ENCODE data around the gene GPANK1.
A peak's percentile ranks its signal among the peaks of the same experiment; 100 is the strongest.

The GPANK1 gene

GRCh38 chr6:31708224-31708623 is 43.4 kb upstream of the GPANK1 start:
- POLR2A ChIA-PET (ENCODE audit: low non-redundant PET): no interaction called here
- TF ChIP-seq, protein P1, sequence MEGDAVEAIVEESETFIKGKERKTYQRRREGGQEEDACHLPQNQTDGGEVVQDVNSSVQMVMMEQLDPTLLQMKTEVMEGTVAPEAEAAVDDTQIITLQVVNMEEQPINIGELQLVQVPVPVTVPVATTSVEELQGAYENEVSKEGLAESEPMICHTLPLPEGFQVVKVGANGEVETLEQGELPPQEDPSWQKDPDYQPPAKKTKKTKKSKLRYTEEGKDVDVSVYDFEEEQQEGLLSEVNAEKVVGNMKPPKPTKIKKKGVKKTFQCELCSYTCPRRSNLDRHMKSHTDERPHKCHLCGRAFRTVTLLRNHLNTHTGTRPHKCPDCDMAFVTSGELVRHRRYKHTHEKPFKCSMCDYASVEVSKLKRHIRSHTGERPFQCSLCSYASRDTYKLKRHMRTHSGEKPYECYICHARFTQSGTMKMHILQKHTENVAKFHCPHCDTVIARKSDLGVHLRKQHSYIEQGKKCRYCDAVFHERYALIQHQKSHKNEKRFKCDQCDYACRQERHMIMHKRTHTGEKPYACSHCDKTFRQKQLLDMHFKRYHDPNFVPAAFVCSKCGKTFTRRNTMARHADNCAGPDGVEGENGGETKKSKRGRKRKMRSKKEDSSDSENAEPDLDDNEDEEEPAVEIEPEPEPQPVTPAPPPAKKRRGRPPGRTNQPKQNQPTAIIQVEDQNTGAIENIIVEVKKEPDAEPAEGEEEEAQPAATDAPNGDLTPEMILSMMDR (conservative IDR thresholded peaks at IDR 0.05; ENCODE audit: low read depth): no peak
- H3K27ac ChIP-seq: no peak overlapping the region
- no peak for DNase-seq (ENCODE audit: low spot score)
- CTCF ChIA-PET: no interaction called here

DNA sequence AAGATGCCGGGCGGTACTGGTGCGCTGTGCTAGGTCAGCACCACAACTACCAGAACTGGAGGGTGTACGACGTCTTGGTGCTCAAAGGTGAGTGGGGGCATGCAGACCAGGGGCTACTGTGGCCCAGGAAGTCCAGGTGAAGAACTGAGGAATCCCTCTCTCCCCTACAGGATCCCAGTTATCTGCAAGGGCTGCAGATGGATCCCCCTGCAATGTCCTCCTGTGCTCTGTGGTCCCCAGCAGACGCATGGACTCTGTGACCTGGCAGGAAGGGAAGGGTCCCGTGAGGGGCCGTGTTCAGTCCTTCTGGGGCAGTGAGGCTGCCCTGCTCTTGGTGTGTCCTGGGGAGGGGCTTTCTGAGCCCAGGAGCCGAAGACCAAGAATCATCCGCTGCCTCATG is 42.9 kb upstream of the GPANK1 start:
- TF ChIP-seq, protein P1 (conservative IDR thresholded peaks at IDR 0.05; ENCODE audit: low read depth): no peak
- no peak for DNase-seq (ENCODE audit: low spot score)
- ChIA-PET CTCF (no interaction called here), POLR2A (ENCODE audit: low non-redundant PET) (interaction anchor here (0.6 kb wide), 1 partner anchor 127 kb away, joined by 4 read pairs; no protein-coding TSS in a partner anchor)
- no peak overlapping the region for H3K27ac ChIP-seq

- DNase-seq (ENCODE audit: low spot score): no peak
- TF ChIP-seq, protein P1 (conservative IDR thresholded peaks at IDR 0.05; ENCODE audit: low read depth): no peak
- ChIA-PET CTCF (interaction anchor here (1.0 kb wide), 1 partner anchor 23 kb away, joined by 3 read pairs; no protein-coding TSS in a partner anchor), POLR2A (ENCODE audit: low non-redundant PET) (no interaction called here)
- H3K27ac ChIP-seq: no peak within 1 kb of the TSS
These were observed 41.8 kb upstream of the GPANK1 start, which contains the start of gene LY6G6F for GRCh38 chr6:31706599-31706998. Gene LY6G6F, plus strand, starts transcription at chr6:31706866. Its CDS starts 41 bp downstream, at chr6:31706907.

GRCh38 chr6:31705931-31706330 is 41.1 kb upstream of the GPANK1 start:
- CTCF ChIA-PET: interaction anchor here (1.0 kb wide), 1 partner anchor 24 kb away, joined by 3 read pairs; no protein-coding TSS in a partner anchor
- no peak for DNase-seq (ENCODE audit: low spot score)
- POLR2A ChIA-PET (ENCODE audit: low non-redundant PET): no interaction called here
- TF ChIP-seq, protein P1 (conservative IDR thresholded peaks at IDR 0.05; ENCODE audit: low read depth): no peak
- H3K27ac ChIP-seq: no peak overlapping the region

GRCh38 chr6:31702819-31703716 is 38.3 kb upstream of the GPANK1 start, which contains the start of gene ABHD16A:
Gene ABHD16A, minus strand, starts transcription at chr6:31703324. Its CDS starts 43 bp downstream, at chr6:31703281.
- ChIA-PET POLR2A (ENCODE audit: low non-redundant PET) (interaction anchor here (0.6 to 0.8 kb wide), 2 partner anchors 50 to 128 kb away, joined by 3 to 4 read pairs; no protein-coding TSS in a partner anchor), CTCF (interaction anchor here (1.4 kb wide), 1 partner anchor 10 kb away, joined by 4 read pairs; no protein-coding TSS in a partner anchor)
- H3K27ac ChIP-seq: peak within 1 kb of the TSS; percentile 93
- TF ChIP-seq, protein P1 (conservative IDR thresholded peaks at IDR 0.05; ENCODE audit: low read depth): no peak
- peak; percentile 99 for DNase-seq (ENCODE audit: low spot score)

- TF ChIP-seq, protein P1 (conservative IDR thresholded peaks at IDR 0.05; ENCODE audit: low read depth): no peak
- peak overlapping the region; percentile 93 for H3K27ac ChIP-seq
- DNase-seq (ENCODE audit: low spot score): no peak
- ChIA-PET CTCF (interaction anchor here (0.7 to 1.4 kb wide), 2 partner anchors 10 to 105 kb away, joined by 4 read pairs; no protein-coding TSS in a partner anchor), POLR2A (ENCODE audit: low non-redundant PET) (interaction anchor here (0.6 kb wide), 1 partner anchor 128 kb away, joined by 4 read pairs; no protein-coding TSS in a partner anchor)
These were observed 37.6 kb upstream of the GPANK1 start for GRCh38 chr6:31702405-31702818.

Measured in RWPE1 (cell line).